ENCODE results near the gene TAOK1. TPM values are rescaled to one million over a fixed set of nuclear protein-coding genes. Genes with fewer than 3 reads are reported as not detected.

Gene TAOK1
- total and polyA plus RNA-seq, 10 of the 15 experiments (the other 5 are each of a cell fraction or from before 2014, with no cell fraction given), result 2.0 to 27.1 (median 11.8) TPM

- intact Hi-C loops (cut with micrococcal nuclease; ENCODE audit: unreplicated experiment) (loop anchor here (5.0 kb wide), 1 partner anchor 440 kb away; no protein-coding TSS in a partner anchor), in situ Hi-C loops (cut with MboI) (no loop called here)
- Histone ChIP-seq H3K27ac (ENCODE audit: control insufficient read depth, insufficient read depth) (no peak overlapping the region), H3K27me3 (replicated peaks in 1 of 2; ENCODE audit: control insufficient read depth in 2 of 2, insufficient read depth in 2 of 2, low read length in 1 of 2) (no peaks in the 10 kb centered on the region), H3K79me2 (ENCODE audit: control insufficient read depth, insufficient read depth, low read length) (peaks cover 13% of the 10 kb centered on the region), H3K4me3 (no peak overlapping the region), H3K4me1 (ENCODE audit: control insufficient read depth, insufficient read depth, low read length) (peaks cover 21% of the 10 kb centered on the region), H4K20me1 (ENCODE audit: control insufficient read depth, insufficient read depth) (no peaks in the 10 kb centered on the region), H3K4me2 (ENCODE audit: control insufficient read depth, insufficient read depth) (no peak overlapping the region), H2AFZ (ENCODE audit: control insufficient read depth, low read depth, low read length) (no peak overlapping the region), H3K9me3 (replicated peaks; ENCODE audit: control insufficient read depth, insufficient read depth, low read length) (no peaks in the 10 kb centered on the region), H3K9ac (ENCODE audit: control insufficient read depth, insufficient read depth, low read length) (no peak overlapping the region), H3K36me3 (ENCODE audit: control insufficient read depth in 2 of 2, insufficient read depth in 2 of 2, low read length in 1 of 2) (peaks cover 8 to 13% of the 10 kb centered on the region in 2 experiments; a peak in 3 of 4 replicates)
- DNase-seq (ENCODE audit: low read depth, low spot score) (no peak), FAIRE-seq (no peak), ATAC-seq (no peak)
- 99% methylated on average over 10 of the region's 10 CpGs for WGBS (ENCODE audit: insufficient coverage, insufficient replicate concordance, low lambda C conversion rate, missing lambda C conversion rate)
- CTCF ChIA-PET, result interaction anchor here (1.2 to 6.1 kb wide), 5 partner anchors 9 to 197 kb away, joined by 3 to 72 read pairs (median 28); partner anchors contain the start of gene ANKRD13B
- SMC1A ChIA-PET (ENCODE audit: uncharacterized antibody, unreplicated experiment), result interaction anchor here (2.2 kb wide), 1 partner anchor 35 kb away, joined by 8 read pairs; no protein-coding TSS in a partner anchor
- no TSS peak for BruUV-seq (replicated peaks)
- POLR2A ChIA-PET, result interaction anchor here (1.0 kb wide), 1 partner anchor 9 kb away, joined by 3 read pairs; no protein-coding TSS in a partner anchor
- RAD21 ChIA-PET (ENCODE audit: unreplicated experiment), result interaction anchor here (1.4 to 4.1 kb wide), 5 partner anchors 8 to 350 kb away, joined by 3 to 25 read pairs (median 6); partner anchors contain the start of gene ANKRD13B
- no peak for TF ChIP-seq TAF1 (IDR thresholded peaks at IDR 0.05; ENCODE audit: borderline replicate concordance, low read depth, low read length)
- TF ChIP-seq MAX (IDR thresholded peaks at IDR 0.05; ENCODE audit: low read depth, low read length), result no peak
- TF ChIP-seq BACH1 (IDR thresholded peaks at IDR 0.05; ENCODE audit: borderline replicate concordance), result no peak
- TF ChIP-seq IRF4 (IDR thresholded peaks at IDR 0.05; ENCODE audit: low read depth, low read length), result no peak
- no peak for TF ChIP-seq REST (IDR thresholded peaks at IDR 0.05; ENCODE audit: low read depth, low read length)
- no peak for TF ChIP-seq PML (IDR thresholded peaks at IDR 0.05; ENCODE audit: low read length)
- TF ChIP-seq KLF5 (IDR thresholded peaks at IDR 0.05; ENCODE audit: partially characterized antibody), result no peak
- TF ChIP-seq IRF5 (IDR thresholded peaks at IDR 0.05; ENCODE audit: borderline replicate concordance), result no peak
- no peak for TF ChIP-seq BCL11A (IDR thresholded peaks at IDR 0.05; ENCODE audit: low read depth, low read length)
- no peak for TF ChIP-seq KAT2A (conservative IDR thresholded peaks at IDR 0.05; ENCODE audit: control insufficient read depth, low read depth, low read length)
- no peak for TF ChIP-seq NFYB (IDR thresholded peaks at IDR 0.05; ENCODE audit: insufficient read depth, low read depth, low read length)
- no peak for TF ChIP-seq IKZF2 (IDR thresholded peaks at IDR 0.05)
- TF ChIP-seq PAX5 (IDR thresholded peaks at IDR 0.05; ENCODE audit: borderline replicate concordance, low read depth, low read length), result no peak
- TF ChIP-seq SP1 (IDR thresholded peaks at IDR 0.05; ENCODE audit: low read depth, low read length), result no peak
- TF ChIP-seq ZNF24 (IDR thresholded peaks at IDR 0.05), result no peak
- no peak for TF ChIP-seq RELB (IDR thresholded peaks at IDR 0.05; ENCODE audit: low read depth)
- no peak for TF ChIP-seq LARP7 (IDR thresholded peaks at IDR 0.05)
- TF ChIP-seq JUNB (IDR thresholded peaks at IDR 0.05), result no peak
- TF ChIP-seq ASH2L (IDR thresholded peaks at IDR 0.05; ENCODE audit: borderline replicate concordance, low read depth), result no peak
- TF ChIP-seq RB1 (IDR thresholded peaks at IDR 0.05; ENCODE audit: borderline replicate concordance), result no peak
These were observed 192.1 kb downstream of the TAOK1 start for GRCh38 chr17:29582254-29582765.

Measured in GM12878 (cell line).